Stimulated activated CD8-positive, alpha-beta memory T cell treated with anti-CD3 and anti-CD28 coated beads, Interleukin-4, amount 100 ng/mL, for 4 hours (primary cell): Measurements from ENCODE around the gene CAMKMT.
A peak's percentile ranks its signal among the peaks of the same experiment; 100 is the strongest.
"Not testable (repeated sequence)": the region's sequence is repeated elsewhere in the genome, so short reads cannot be mapped to it uniquely, and the experiment has no call there.

Experiments
- DNase-seq, 2 donors: peaks; one replicate each; pipeline ENCODE4 v3.0.0-alpha.2; 2020; ENCODE audit warnings: low read depth in 2 of 2, low spot score in 1 of 2

The CAMKMT gene

GRCh38 chr2:44360749-44361329 is 908 bp upstream of the CAMKMT start:
- DNase-seq = no peak

DNA sequence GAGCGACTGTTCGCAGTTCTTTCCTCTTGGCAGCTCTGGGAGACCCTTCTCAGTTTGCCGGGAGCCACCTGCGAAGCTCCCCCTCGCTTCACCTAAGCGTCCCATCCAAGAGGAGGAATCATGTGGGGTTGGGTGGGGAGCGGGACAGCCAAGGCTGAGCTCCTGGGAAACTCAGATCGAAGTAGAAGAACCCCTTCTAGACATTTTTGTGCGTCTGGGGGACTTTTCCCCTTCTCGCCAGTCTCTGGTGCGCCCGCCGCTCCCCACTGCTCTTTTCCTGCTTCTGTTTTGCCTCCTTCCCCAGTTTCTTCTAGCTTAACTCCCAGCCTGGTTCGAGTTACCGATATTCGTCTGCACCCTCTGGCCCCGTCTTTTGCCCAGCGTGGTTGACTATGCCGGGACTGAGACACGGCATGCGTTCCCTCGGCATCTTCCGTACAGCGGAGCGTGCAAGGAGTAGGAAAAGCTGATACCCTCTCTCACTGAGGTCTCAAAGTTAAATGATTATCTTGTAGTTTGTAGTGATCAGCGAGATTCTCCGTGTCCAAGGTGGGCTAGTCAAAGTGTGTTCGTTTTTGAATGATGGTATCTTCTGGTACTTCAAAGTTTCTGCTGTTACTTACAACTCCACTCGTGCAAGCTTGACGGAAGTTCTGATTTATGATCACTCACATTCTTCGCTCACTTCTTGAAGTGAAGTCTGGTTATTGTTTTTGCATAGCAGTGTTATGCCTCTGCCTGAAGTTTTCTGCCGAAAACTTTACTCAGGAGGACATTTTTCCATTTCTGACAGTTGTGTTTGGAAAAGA is 664 bp downstream of the CAMKMT start:
- DNase-seq = no peak

GRCh38 chr2:44364604-44365003 is 2.9 kb downstream of the CAMKMT start:
- DNase-seq = no peak

- no peak for DNase-seq
Observed at GRCh38 chr2:44367591-44367990, 5.8 kb downstream of the CAMKMT start.

DNA sequence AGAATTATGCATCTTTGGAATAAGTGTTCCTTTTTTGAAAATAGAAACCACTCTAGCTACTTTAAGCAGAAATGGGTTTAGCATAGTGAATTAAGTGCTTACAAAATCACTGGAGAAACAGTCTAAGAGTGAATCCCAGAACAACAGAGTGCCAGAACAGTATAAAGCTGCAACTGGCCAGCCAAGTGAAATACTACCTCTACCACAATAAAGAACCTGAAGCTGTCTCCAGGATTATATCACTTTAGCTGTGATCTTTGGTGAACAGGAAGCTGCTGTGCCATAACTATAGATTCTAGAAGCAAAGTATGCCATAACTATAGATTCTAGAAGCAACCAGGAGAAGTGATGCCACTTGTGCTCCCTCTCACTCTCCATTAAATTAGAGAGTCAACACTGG is 7.6 kb downstream of the CAMKMT start:
- no peak for DNase-seq

GRCh38 chr2:44371445-44371844 is 9.7 kb downstream of the CAMKMT start:
- no peak for DNase-seq

GRCh38 chr2:44372246-44372645 is 10.5 kb downstream of the CAMKMT start:
- no peak for DNase-seq

DNA sequence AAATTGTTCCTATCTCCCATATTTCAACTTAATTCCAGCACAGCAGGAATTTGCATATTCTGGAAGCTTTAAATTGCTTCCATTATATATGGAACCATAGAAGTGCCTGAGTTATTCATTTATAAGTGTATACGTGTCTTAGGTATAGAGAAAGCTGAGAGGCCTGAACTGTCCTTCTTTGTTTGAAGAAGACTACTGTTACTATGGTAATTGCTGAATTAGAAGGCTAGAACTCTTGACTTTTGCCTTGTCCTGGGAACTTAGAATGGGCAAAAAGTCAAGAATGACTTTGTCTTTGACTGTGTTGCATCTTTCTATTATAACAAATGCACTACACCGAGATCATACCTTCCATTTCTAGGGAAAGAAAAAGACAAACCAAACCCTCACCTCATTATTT is 15.7 kb downstream of the CAMKMT start:
- DNase-seq = no peak

DNA sequence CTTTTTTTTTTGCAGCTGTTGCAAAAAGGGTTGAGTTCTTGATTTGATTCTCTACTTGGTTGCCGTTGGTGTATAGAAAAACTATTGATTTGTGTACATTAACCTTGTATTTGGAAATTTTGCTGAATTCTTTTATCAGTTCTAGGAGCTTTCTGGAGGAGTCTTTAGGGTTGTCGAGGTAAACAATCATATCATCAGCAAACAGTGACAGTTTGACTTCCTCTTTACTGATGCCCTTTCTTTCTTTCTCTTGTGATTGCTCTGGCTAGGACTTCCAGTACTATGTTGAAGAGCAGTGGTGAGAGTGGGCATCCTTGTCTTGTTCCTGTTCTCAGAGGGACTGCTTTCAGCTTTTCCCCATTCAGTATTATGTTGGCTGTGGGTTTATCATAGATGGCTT is 23.5 kb downstream of the CAMKMT start:
- DNase-seq = not testable (repeated sequence)

- DNase-seq = no peak
Observed at GRCh38 chr2:44388877-44389276, 27.1 kb downstream of the CAMKMT start.

DNA sequence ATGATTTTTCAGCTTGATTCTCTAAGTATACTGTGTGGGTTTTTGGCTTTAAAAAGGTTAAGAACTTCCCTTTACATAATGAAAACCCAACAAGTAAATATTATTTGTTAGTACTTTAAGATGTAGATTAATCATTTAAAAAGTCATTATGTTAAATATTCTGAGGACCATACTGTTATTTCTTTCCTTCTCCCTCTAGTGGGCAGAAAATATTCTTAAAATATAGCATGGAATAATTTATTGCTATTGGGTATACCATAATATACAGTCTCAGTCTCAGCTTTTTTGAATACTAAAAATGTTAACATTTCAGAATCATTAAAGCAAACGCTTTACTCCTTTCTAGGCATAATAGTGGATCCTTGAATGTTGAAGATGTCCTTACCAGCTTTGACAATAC is 28.1 kb downstream of the CAMKMT start:
- DNase-seq = no peak

- DNase-seq = peak in 1 of 2 donors; percentile 25
Observed at GRCh38 chr2:44392338-44392943, 30.7 kb downstream of the CAMKMT start.

DNA sequence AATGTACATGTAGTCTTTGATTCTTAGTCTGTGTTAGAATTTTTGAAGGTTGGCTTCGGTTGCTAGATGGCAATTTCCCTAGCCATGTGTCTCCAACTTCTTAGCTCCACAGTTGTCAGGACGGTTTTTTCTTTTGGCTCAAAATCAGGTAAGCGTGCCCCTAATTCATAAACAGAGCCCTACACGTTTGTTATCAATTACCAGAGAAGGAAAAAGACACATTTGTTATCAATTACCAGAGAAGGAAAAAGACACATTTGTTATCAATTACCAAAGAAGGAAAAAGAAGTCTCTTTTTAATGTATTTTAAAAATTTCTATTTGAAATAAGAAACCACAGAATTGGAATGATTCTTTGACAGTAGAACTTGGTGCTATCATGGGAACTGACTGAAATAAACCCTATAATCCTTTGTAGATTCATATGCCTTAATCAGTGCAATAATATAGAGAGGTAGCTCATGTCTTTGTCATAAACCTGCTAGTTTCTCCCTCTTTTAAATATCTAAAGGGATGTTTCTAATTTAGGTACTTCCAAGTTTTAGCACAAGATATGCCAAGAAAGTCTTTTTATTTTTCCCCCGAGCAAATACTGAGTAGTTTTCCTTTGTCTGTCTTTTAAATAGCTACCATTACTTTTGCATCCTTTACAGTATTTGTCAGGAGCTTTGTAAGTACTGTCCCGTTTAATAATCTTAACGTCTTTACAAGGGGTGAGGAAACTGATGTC is 35.9 kb downstream of the CAMKMT start:
- no peak for DNase-seq

DNA sequence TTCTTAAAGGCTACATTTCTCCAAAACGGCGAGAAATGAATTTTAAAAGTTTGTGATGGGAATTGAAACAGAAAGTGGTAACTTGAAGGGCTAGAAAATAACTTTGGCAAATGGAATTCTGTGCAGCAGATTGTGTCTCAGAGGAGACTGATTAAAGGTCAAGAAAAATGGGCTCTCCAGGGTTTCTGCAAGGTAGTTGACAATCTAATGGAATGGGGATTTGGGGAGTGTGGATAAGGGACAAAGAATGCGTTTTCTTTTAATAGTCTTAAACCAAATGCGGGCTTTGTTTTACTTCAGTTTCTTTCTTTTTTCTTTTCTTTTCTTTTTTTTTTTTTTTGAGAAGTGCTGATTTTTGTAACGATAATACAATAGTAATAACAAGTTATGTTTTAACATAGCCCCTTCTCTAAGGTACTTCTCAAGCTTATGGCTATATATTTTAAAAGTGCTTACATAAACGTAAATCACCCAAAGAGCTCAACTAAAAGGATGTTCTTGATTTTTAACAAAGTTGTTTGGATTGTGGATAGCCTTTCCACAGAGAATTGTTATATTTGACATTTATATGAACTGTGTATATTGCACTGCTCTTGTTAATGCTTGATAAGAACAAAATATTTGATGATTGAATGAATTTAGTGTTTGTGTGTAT is 36.6 kb downstream of the CAMKMT start:
- DNase-seq = no peak

GRCh38 chr2:44420725-44421124 is 59.0 kb downstream of the CAMKMT start:
- no peak for DNase-seq

GRCh38 chr2:44424211-44424610 is 62.5 kb downstream of the CAMKMT start:
- no peak for DNase-seq

DNA sequence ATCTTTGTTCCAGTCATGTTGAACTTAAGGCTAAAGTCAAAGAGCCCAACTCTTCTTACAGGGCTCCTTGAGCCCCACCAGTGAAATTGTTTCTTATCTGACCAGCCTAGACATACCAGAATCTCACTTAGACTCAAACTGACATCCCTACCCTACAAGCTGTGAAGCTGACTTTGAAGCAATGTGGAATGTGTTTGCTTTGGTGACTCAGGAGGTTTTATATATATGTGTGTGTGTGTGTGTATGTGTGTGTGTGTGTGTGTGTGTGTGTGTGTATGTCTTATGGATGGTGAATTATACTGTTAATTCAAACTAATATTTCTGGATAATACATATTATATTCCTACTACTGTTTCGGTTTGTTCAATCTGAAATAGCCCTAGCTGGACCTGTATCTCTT is 67.3 kb downstream of the CAMKMT start:
- DNase-seq = no peak

DNA sequence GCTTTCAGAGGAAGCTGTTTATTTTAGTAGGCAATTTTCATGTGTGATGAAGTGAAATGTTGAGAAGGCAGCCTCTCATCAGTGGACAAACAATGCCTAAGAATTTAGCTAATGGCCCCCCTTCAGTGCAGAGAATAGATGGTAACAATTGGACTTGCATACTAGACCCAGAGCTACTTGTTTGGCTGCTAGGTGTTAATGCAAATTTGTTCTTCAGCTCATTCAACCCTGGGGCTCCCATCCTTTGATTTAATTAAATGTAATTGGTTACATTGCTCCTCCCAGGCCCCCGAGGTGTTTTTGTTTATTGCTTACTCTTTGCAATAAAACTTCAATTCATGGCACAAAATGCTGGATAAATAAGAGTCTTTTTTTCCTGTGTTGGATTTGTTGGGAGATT is 68.6 kb downstream of the CAMKMT start:
- no peak for DNase-seq

DNA sequence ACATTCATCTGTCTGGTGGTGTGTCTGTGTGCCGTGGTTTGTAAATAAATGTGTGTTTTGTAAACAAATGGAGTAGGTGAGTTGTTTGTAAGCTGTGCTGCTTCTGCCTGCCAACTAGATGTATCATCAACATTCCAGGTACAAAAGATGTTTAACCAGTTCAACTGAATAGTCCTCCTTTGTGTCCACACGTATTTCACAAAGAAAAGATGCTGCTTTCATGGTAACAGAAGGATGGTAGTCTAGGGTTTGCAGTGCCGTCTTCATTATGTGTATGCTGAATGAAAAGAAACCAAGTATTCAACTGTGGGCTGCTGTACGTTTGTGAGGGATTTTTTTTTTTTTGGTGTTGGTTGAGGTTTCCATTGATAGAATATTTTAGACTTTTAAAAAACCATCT is 72.1 kb downstream of the CAMKMT start:
- DNase-seq = no peak

GRCh38 chr2:44441200-44441599 is 79.5 kb downstream of the CAMKMT start:
- no peak for DNase-seq

DNA sequence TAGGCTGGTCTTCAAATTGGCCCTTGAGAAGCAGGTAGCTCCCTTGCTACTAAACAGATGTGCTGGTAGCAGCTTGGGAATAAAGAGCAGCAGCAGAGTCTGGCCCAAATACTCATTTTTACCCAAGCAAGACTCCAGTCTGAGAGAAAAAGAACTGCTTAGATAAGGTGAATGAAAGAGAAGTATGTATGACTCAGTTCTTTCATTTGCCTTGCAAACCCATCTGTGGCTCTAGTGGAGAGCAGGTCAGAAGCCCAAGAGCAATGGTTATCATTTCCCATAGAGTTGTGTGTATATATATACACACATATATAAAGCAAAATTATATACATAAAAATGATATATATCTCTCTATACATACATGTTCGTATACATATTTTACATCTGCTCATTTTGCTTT is 80.3 kb downstream of the CAMKMT start:
- no peak for DNase-seq
